HepG2 (cell line): ENCODE data around the gene KHK. TPM values are rescaled to one million over a fixed set of nuclear protein-coding genes. Genes with fewer than 3 reads are reported as not detected.
A peak's percentile ranks its signal among the peaks of the same experiment; 100 is the strongest.

Experiments used
- HNRNPL ChIP-seq: fragments of 200-400 bp; formaldehyde crosslinking; IDR thresholded peaks from 2 replicates; pipeline ENCODE4 v1.6.1; 2017; ENCODE audit warnings: mild to moderate bottlenecking, low read depth, low read length
- HOXA9 ChIP-seq: sonication (generic); formaldehyde crosslinking; IDR thresholded peaks from 2 replicates; pipeline ENCODE4 v1.8.1; 2022; ENCODE audit warnings: missing genetic modification reagents, mild to moderate bottlenecking, moderate library complexity, borderline replicate concordance
- IKZF4 ChIP-seq: sonication (generic); formaldehyde crosslinking; IDR thresholded peaks from 2 replicates; pipeline ENCODE4 v1.5.1; 2020; ENCODE audit warnings: borderline replicate concordance, mild to moderate bottlenecking, low read depth, missing genetic modification reagents; ENCODE audit errors: not compliant biosample characterization
- KMT2B ChIP-seq: IDR thresholded peaks from 2 replicates; pipeline ENCODE4 v1.6.1; 2016; ENCODE audit warnings: missing genetic modification reagents, missing compliant biosample characterization
- MEIS1 ChIP-seq: sonication (generic); formaldehyde crosslinking; IDR thresholded peaks from 2 replicates; pipeline ENCODE4 v1.9.0; 2021; ENCODE audit warnings: mild to moderate bottlenecking, missing genetic modification reagents, moderate library complexity, borderline replicate concordance
- ONECUT2 ChIP-seq: sonication (generic); formaldehyde crosslinking; IDR thresholded peaks from 2 replicates; pipeline ENCODE4 v1.4.0; 2020; ENCODE audit warnings: missing genetic modification reagents
- ZC3H4 ChIP-seq: sonication (generic); formaldehyde crosslinking; IDR thresholded peaks from 2 replicates; pipeline ENCODE4 v1.4.0; 2020; ENCODE audit warnings: missing genetic modification reagents, borderline replicate concordance
- ZFP91 ChIP-seq: sonication (generic); formaldehyde crosslinking; IDR thresholded peaks from 2 replicates; pipeline ENCODE4 v1.9.0; 2022; ENCODE audit warnings: missing genetic modification reagents, mild to moderate bottlenecking, borderline replicate concordance
- ZKSCAN5 ChIP-seq: sonication (generic); formaldehyde crosslinking; IDR thresholded peaks from 2 replicates; pipeline ENCODE4 v1.5.1; 2020; ENCODE audit warnings: mild to moderate bottlenecking, missing genetic modification reagents
- ZNF138 ChIP-seq: sonication (generic); formaldehyde crosslinking; IDR thresholded peaks from 2 replicates; pipeline ENCODE4 v1.5.0; 2020; ENCODE audit warnings: mild to moderate bottlenecking, low read depth, missing genetic modification reagents
- ZNF30 ChIP-seq: sonication (generic); formaldehyde crosslinking; IDR thresholded peaks from 2 replicates; pipeline ENCODE4 v1.5.0; 2020; ENCODE audit warnings: mild to moderate bottlenecking, missing genetic modification reagents
- ZNF512 ChIP-seq: sonication (generic); formaldehyde crosslinking; IDR thresholded peaks from 2 replicates; pipeline ENCODE4 v1.4.0; 2020; ENCODE audit warnings: mild to moderate bottlenecking, missing genetic modification reagents
- polyA plus RNA-seq, 8 experiments: library from polyadenylated mRNA; depleted of rRNA in 3 of 8; stranded (reverse) in 7 of 8; unstranded in 1 of 8; fragments of >200 nt; fragmentation: Illumina TruSeq in 4 of 8; extraction: Trizol in 4 of 8; gene quantifications; 2 replicates each; pipeline versions ENCODE4 v1.2.1 to v1.2.3, GENCODE V29; 2011 to 2016; ENCODE audit warnings: low read depth in 4 of 8, missing spikeins in 1 of 8, mixed read lengths in 1 of 8; ENCODE audit not compliant: insufficient read depth in 1 of 8
- total RNA-seq, 5 experiments: library from RNA; depleted of rRNA; stranded (reverse); fragments of >200 nt; fragmentation: Illumina TruSeq; extraction: Trizol; gene quantifications; 2 replicates each; pipeline ENCODE4 v1.2.3, GENCODE V29; 2016; ENCODE audit warnings: low read depth in 1 of 5
- TF ChIP-seq, protein P1 (sequence below): sonication (generic); formaldehyde crosslinking; IDR thresholded peaks from 2 replicates; pipeline ENCODE4 v1.4.0; 2020; ENCODE audit warnings: mild to moderate bottlenecking, missing genetic modification reagents, borderline replicate concordance
- TF ChIP-seq, protein P2 (sequence below): sonication (generic); formaldehyde crosslinking; IDR thresholded peaks from 2 replicates; pipeline ENCODE4 v1.5.1; 2020; ENCODE audit warnings: missing genetic modification reagents, mild to moderate bottlenecking, borderline replicate concordance
- TF ChIP-seq, protein P3 (sequence below): sonication (generic); formaldehyde crosslinking; IDR thresholded peaks from 2 replicates; pipeline ENCODE4 v1.8.0; 2022; ENCODE audit warnings: missing genetic modification reagents, mild to moderate bottlenecking, borderline replicate concordance
- TF ChIP-seq, protein P4 (sequence below): conservative IDR thresholded peaks from 2 replicates; pipeline ENCODE4 v1.6.1; 2018; ENCODE audit warnings: missing genetic modification reagents

Gene KHK
- total and polyA plus RNA-seq, 2 of the 13 experiments (the other 11 are each of a cell fraction or from before 2014, with no cell fraction given): 40.9 to 99.2 TPM

GRCh38 chr2:27071277-27071989 lies 15.1 kb upstream of the KHK start, which contains the start of gene OST4 (continued):
- TF ChIP-seq ZNF512 (CRISPR knock-in tag) (no peak), ZFP91 (CRISPR knock-in tag) (0 out of 2 replicates have a peak, but pooled peaks have one; percentile 22), HNRNPL (0 out of 2 replicates have a peak, but pooled peaks have one; percentile 22), ZNF138 (no peak), ZKSCAN5 (no peak), ZNF30 (CRISPR knock-in tag) (no peak), ONECUT2 (CRISPR knock-in tag) (no peak), ZC3H4 (CRISPR knock-in tag) (no peak), MEIS1 (CRISPR knock-in tag) (no peak; the same call in 1 of the 2 replicates), KMT2B (CRISPR knock-in tag) (peak; percentile 89), IKZF4 (CRISPR knock-in tag) (peak; percentile 71), HOXA9 (no peak)
- TF ChIP-seq, protein P1, sequence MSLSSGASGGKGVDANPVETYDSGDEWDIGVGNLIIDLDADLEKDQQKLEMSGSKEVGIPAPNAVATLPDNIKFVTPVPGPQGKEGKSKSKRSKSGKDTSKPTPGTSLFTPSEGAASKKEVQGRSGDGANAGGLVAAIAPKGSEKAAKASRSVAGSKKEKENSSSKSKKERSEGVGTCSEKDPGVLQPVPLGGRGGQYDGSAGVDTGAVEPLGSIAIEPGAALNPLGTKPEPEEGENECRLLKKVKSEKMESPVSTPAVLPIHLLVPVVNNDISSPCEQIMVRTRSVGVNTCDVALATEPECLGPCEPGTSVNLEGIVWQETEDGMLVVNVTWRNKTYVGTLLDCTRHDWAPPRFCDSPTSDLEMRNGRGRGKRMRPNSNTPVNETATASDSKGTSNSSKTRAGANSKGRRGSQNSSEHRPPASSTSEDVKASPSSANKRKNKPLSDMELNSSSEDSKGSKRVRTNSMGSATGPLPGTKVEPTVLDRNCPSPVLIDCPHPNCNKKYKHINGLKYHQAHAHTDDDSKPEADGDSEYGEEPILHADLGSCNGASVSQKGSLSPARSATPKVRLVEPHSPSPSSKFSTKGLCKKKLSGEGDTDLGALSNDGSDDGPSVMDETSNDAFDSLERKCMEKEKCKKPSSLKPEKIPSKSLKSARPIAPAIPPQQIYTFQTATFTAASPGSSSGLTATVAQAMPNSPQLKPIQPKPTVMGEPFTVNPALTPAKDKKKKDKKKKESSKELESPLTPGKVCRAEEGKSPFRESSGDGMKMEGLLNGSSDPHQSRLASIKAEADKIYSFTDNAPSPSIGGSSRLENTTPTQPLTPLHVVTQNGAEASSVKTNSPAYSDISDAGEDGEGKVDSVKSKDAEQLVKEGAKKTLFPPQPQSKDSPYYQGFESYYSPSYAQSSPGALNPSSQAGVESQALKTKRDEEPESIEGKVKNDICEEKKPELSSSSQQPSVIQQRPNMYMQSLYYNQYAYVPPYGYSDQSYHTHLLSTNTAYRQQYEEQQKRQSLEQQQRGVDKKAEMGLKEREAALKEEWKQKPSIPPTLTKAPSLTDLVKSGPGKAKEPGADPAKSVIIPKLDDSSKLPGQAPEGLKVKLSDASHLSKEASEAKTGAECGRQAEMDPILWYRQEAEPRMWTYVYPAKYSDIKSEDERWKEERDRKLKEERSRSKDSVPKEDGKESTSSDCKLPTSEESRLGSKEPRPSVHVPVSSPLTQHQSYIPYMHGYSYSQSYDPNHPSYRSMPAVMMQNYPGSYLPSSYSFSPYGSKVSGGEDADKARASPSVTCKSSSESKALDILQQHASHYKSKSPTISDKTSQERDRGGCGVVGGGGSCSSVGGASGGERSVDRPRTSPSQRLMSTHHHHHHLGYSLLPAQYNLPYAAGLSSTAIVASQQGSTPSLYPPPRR (CRISPR knock-in tag): no peak
- TF ChIP-seq, protein P2, sequence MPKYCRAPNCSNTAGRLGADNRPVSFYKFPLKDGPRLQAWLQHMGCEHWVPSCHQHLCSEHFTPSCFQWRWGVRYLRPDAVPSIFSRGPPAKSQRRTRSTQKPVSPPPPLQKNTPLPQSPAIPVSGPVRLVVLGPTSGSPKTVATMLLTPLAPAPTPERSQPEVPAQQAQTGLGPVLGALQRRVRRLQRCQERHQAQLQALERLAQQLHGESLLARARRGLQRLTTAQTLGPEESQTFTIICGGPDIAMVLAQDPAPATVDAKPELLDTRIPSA: no peak; the same call in 1 of the 2 replicates
- TF ChIP-seq, protein P3, sequence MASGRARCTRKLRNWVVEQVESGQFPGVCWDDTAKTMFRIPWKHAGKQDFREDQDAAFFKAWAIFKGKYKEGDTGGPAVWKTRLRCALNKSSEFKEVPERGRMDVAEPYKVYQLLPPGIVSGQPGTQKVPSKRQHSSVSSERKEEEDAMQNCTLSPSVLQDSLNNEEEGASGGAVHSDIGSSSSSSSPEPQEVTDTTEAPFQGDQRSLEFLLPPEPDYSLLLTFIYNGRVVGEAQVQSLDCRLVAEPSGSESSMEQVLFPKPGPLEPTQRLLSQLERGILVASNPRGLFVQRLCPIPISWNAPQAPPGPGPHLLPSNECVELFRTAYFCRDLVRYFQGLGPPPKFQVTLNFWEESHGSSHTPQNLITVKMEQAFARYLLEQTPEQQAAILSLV (CRISPR knock-in tag): no peak; the same call in 1 of the 2 replicates
- TF ChIP-seq, protein P4, sequence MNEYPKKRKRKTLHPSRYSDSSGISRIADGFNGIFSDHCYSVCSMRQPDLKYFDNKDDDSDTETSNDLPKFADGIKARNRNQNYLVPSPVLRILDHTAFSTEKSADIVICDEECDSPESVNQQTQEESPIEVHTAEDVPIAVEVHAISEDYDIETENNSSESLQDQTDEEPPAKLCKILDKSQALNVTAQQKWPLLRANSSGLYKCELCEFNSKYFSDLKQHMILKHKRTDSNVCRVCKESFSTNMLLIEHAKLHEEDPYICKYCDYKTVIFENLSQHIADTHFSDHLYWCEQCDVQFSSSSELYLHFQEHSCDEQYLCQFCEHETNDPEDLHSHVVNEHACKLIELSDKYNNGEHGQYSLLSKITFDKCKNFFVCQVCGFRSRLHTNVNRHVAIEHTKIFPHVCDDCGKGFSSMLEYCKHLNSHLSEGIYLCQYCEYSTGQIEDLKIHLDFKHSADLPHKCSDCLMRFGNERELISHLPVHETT (CRISPR knock-in tag): 0 out of 2 replicates have a peak, but pooled peaks have one; percentile 47
